Peyer's patch (tissue), 4 donors: ENCODE measurements around the gene EP400. TPM values are rescaled to one million over a fixed set of nuclear protein-coding genes. Genes with fewer than 3 reads are reported as not detected.
A peak's percentile ranks its signal among the peaks of the same experiment; 100 is the strongest.

ENCODE experiments used
- DNase-seq, 3 donors: peaks; one replicate each; pipeline ENCODE4 v3.0.0-alpha.2; 2017 to 2019
- H3K27ac ChIP-seq, 4 donors: fragments of 200-600 bp; sonication (generic); one replicate each; pipeline ENCODE4 v1.5.1; 2016 to 2019
- H3K27me3 ChIP-seq, 2 donors: fragments of 200-600 bp; sonication (generic); one replicate each; pipeline ENCODE4 v1.5.1; 2019
- H3K36me3 ChIP-seq, 3 donors: fragments of 200-600 bp; sonication (generic); one replicate each; pipeline ENCODE4 v1.5.1; 2016 to 2019
- H3K4me1 ChIP-seq, 4 donors: fragments of 200-600 bp; sonication (generic); one replicate each; pipeline ENCODE4 v1.5.1; 2016 to 2019
- H3K4me3 ChIP-seq, 4 donors: fragments of 200-600 bp; sonication (generic); 1 replicate in 3 of 4; 2 replicates in 1 of 4; pipeline ENCODE4 v1.5.1; 2016 to 2019; ENCODE audit warnings: mild to moderate bottlenecking in 1 of 4
- H3K9me3 ChIP-seq, 4 donors: fragments of 200-600 bp; sonication (generic); one replicate each; pipeline ENCODE4 v1.5.1; 2016 to 2019; ENCODE audit warnings: mild to moderate bottlenecking in 1 of 4
- CTCF ChIP-seq, 6 experiments: fragments of 450-650 bp in 4 of 6; fragments of 200-600 bp in 2 of 6; sonication (generic) in 1 of 6; IDR thresholded peaks; one replicate each; pipeline ENCODE4 v1.5.1; 2017 to 2019; ENCODE audit warnings: antibody characterized with exemption in 6 of 6, mild to moderate bottlenecking in 3 of 6, moderate library complexity in 1 of 6
- POLR2A ChIP-seq, 2 donors: fragments of 450-650 bp; IDR thresholded peaks; one replicate each; pipeline ENCODE4 v1.5.1; 2017; ENCODE audit warnings: antibody characterized with exemption in 2 of 2, mild to moderate bottlenecking in 2 of 2, moderate library complexity in 2 of 2
- total RNA-seq, 4 donors: library from RNA; depleted of rRNA; stranded (reverse); fragments of >200 nt; gene quantifications; one replicate each; pipeline ENCODE4 v1.1.0, GENCODE V29; 2016

EP400 gene
- total RNA-seq, 4 donors from 2014 or later = 22.1 to 60.2 (median 49.2) TPM

DNA sequence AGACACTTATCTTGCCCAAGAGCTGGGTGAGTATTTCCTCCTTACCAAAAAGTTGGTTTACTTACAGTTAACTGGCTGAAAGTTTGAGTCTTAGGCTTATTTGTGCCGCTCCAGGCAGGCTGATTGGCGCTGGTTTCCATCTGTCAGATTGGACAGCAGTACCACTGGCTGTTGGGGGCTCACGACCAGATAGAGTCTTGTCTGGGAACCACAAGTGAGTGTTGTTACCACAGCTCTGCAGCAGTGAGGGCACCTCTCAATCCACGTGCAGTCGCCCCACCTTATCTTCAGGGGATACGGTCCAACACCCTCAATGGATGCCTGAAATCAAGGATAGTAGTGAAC is 135.5 kb downstream of the EP400 start:
- no peaks in the 10 kb centered on the region for H3K27me3 ChIP-seq
- H3K4me3 ChIP-seq = peak overlapping the region; percentile 92 to 99 (median 98)
- DNase-seq = no peak
- H3K27ac ChIP-seq = peak overlapping the region; percentile 88 to 97 (median 94)
- H3K9me3 ChIP-seq = no peaks in the 10 kb centered on the region
- TF ChIP-seq CTCF (IDR thresholded peaks at IDR 0.05) (no peak), POLR2A (IDR thresholded peaks at IDR 0.05) (no peak)
- H3K4me1 ChIP-seq = peaks cover 0 to 12% (median 2%) of the 10 kb centered on the region in 4 donors
- H3K36me3 ChIP-seq = no peaks in the 10 kb centered on the region

DNA sequence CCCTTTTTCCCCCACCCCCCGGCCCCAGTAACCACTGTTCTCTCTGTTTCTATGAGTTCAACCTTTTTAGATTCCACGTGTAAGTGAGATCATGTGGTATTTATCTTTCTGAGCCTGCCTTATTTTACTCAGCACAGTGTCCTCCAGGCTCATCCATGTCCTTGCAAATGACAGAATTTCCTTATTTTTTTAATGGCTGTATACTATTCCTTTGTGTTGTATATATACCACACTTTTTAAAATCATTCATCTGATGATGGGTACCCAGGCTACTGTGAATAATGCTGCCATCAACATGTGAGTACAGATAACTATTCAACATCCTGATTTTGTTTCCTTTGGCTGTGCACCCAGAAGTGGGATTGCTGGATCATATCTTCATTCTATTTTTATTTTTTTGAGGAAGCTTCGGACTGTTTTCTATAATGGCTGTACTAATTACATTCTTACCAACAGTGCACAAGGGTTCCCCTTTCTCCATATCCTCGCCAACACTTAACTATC is 139.7 kb downstream of the EP400 start:
- Histone ChIP-seq H3K36me3 (peaks cover 0 to 7% (median 0%) of the 10 kb centered on the region in 3 donors), H3K9me3 (no peaks in the 10 kb centered on the region), H3K4me3 (no peak overlapping the region), H3K4me1 (peaks cover 0 to 7% (median 0%) of the 10 kb centered on the region in 4 donors), H3K27ac (no peak overlapping the region), H3K27me3 (no peaks in the 10 kb centered on the region)
- DNase-seq = no peak
- no peak for TF ChIP-seq POLR2A (IDR thresholded peaks at IDR 0.05)
- no peak for TF ChIP-seq CTCF (IDR thresholded peaks at IDR 0.05)

- TF ChIP-seq POLR2A (IDR thresholded peaks at IDR 0.05) (no peak), CTCF (IDR thresholded peaks at IDR 0.05) (no peak)
- Histone ChIP-seq H3K27ac (no peak overlapping the region), H3K9me3 (no peaks in the 10 kb centered on the region), H3K4me3 (no peak overlapping the region), H3K36me3 (peaks cover 0 to 14% (median 0%) of the 10 kb centered on the region in 3 donors), H3K27me3 (no peaks in the 10 kb centered on the region), H3K4me1 (no peaks in the 10 kb centered on the region)
- no peak for DNase-seq
These were observed 144.6 kb downstream of the EP400 start for GRCh38 chr12:132094269-132094891.

GRCh38 chr12:132095520-132096409 is 146.0 kb downstream of the EP400 start:
- Histone ChIP-seq H3K9me3 (no peaks in the 10 kb centered on the region), H3K36me3 (peaks cover 0 to 14% (median 0%) of the 10 kb centered on the region in 3 donors), H3K4me3 (no peak overlapping the region), H3K27me3 (no peaks in the 10 kb centered on the region), H3K4me1 (no peaks in the 10 kb centered on the region), H3K27ac (no peak overlapping the region)
- DNase-seq = no peak
- TF ChIP-seq POLR2A (IDR thresholded peaks at IDR 0.05) (no peak), CTCF (IDR thresholded peaks at IDR 0.05) (no peak)

GRCh38 chr12:132099739-132100138 is 150.0 kb downstream of the EP400 start:
- TF ChIP-seq POLR2A (IDR thresholded peaks at IDR 0.05) (no peak), CTCF (IDR thresholded peaks at IDR 0.05) (no peak)
- no peak for DNase-seq
- Histone ChIP-seq H3K27ac (no peak overlapping the region), H3K27me3 (no peaks in the 10 kb centered on the region), H3K4me3 (no peak overlapping the region), H3K36me3 (peaks cover 0 to 7% (median 0%) of the 10 kb centered on the region in 3 donors), H3K4me1 (no peaks in the 10 kb centered on the region), H3K9me3 (no peaks in the 10 kb centered on the region)
